ENCODE results near the gene MYO1B.

MYO1B gene

DNA sequence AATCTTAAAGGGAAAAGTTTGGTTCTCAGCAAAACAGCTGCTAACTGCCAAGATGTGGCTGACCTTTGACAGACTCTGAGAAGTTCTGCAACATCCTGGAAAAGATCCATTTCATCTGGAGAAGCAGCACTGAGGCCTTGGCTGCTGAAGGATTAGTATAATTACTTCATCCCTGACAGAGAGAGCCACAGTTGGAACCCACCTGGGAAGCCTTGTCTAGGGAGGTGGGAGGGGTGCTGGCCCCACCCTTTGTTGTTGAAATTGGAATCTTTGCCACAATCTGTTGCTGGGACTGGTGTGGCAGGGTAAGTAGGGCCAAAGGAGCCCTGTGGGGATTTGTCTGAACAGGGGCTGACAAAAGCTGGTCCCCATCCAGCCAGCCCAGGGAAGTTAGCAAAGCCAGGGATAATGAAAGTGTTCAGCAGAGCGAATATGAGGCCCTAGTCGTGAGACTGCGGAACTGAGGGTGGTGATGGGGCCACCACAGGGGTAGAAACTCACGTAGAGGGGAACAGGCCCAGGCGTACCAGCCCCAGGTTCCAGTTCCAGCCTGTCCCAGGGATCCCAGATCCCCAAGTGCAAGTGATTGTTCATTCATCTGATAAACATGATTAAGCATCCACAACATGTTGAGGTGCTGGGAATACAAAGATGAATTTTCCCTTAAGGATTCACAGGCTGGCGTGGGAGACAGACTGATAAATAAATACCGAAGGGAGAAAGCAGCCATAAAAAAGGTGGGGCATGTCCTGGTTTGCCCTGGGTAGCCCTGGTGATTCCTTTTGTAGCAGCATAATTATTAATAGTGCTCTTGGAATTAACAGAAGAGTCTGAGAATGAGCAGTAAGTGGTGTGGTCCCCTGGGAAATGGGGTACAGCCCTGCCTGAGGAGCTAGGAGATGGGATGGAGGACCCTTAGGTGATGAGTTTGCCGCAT, 60.0 kb downstream of the MYO1B start:
- DNase-seq (ENCODE audit: low read depth, low spot score), result no peak
- Histone ChIP-seq H3K4me1 (ENCODE audit: control insufficient read depth, insufficient read depth, low read length) (no peaks in the 10 kb centered on the region), H3K27me3 (ENCODE audit: control insufficient read depth, insufficient read depth, low read length) (no peaks in the 10 kb centered on the region), H3K9me3 (ENCODE audit: control insufficient read depth, insufficient read depth, low read length) (no peaks in the 10 kb centered on the region), H3K36me3 (ENCODE audit: control insufficient read depth, insufficient read depth, low read length) (no peaks in the 10 kb centered on the region), H3K27ac (ENCODE audit: low read length) (no peak overlapping the region), H3K4me3 (ENCODE audit: low read length) (no peak overlapping the region)
- WGBS (ENCODE audit: insufficient coverage, insufficient read length), result no CpG with 5 or more reads among the region's 8 CpGs

DNA sequence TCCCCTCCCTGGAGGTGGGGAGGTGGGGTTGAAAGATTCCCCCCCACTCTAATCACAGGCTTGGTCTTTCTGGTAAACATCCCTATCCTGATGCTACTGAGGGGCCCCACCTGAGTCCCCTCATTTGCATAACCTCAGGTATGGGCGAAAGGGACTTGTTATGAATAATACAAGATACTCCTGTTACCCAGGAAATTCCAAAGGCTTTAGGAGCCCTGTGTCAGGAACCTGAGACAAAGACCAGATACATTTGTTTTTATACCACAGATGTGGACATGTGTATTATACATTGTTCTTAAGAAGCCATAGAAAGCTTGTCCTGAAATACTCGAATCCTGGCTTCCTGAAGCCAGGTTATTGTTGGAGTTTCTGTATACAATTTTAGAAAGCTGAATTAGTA, 62.8 kb downstream of the MYO1B start:
- DNase-seq (ENCODE audit: low read depth, low spot score), result no peak
- H3K4me1 ChIP-seq (ENCODE audit: control insufficient read depth, insufficient read depth, low read length), result no peaks in the 10 kb centered on the region
- no peaks in the 10 kb centered on the region for H3K9me3 ChIP-seq (ENCODE audit: control insufficient read depth, insufficient read depth, low read length)
- no peaks in the 10 kb centered on the region for H3K27me3 ChIP-seq (ENCODE audit: control insufficient read depth, insufficient read depth, low read length)
- no peak overlapping the region for H3K4me3 ChIP-seq (ENCODE audit: low read length)
- no peak overlapping the region for H3K27ac ChIP-seq (ENCODE audit: low read length)
- no CpG with 5 or more reads among the region's 2 CpGs for WGBS (ENCODE audit: insufficient coverage, insufficient read length)
- no peaks in the 10 kb centered on the region for H3K36me3 ChIP-seq (ENCODE audit: control insufficient read depth, insufficient read depth, low read length)

DNA sequence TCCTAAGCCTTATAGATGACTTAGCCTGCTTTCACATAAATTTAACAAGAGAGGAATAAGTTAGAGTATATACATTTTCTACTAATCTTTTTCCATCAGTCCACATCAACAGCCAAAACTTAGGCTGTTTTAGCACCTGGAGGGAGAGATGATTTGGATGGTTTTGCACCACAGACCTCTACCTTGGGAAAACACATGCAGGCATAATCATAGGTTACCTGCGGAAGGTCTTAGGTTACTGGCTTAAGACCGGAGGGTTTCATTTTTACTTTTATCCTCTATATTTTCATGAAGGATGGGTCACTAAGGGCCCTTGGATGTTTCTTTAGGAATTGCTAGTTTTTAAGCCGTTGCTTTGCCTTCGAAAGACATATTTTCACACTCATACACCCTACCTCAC, 66.0 kb downstream of the MYO1B start:
- Histone ChIP-seq H3K36me3 (ENCODE audit: control insufficient read depth, insufficient read depth, low read length) (no peaks in the 10 kb centered on the region), H3K27me3 (ENCODE audit: control insufficient read depth, insufficient read depth, low read length) (no peaks in the 10 kb centered on the region), H3K27ac (ENCODE audit: low read length) (no peak overlapping the region), H3K9me3 (ENCODE audit: control insufficient read depth, insufficient read depth, low read length) (no peaks in the 10 kb centered on the region), H3K4me3 (ENCODE audit: low read length) (no peak overlapping the region), H3K4me1 (ENCODE audit: control insufficient read depth, insufficient read depth, low read length) (no peaks in the 10 kb centered on the region)
- no CpG with 5 or more reads among the region's 4 CpGs for WGBS (ENCODE audit: insufficient coverage, insufficient read length)
- no peak for DNase-seq (ENCODE audit: low read depth, low spot score)

DNA sequence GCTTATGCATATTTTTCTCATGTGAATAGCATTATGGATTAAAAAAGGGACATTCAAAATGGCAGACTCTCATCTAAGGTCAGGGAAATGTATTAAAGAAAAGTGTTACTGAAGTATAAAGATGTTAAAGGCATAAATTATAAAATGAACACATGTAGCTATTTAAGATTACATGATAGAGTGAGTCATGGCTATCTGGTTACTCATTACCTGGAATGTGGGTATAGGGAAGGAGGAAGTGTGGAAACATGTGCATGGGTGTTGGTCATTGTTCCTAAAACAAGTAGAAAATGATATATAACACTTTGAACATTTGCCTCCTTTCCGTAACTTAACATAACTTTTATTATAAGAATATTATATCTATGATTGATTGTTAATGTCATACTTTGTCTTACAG, 66.4 kb downstream of the MYO1B start:
- H3K27ac ChIP-seq (ENCODE audit: low read length), result no peak overlapping the region
- WGBS (ENCODE audit: insufficient coverage, insufficient read length), result no CpG with 5 or more reads among the region's 1 CpG

DNA sequence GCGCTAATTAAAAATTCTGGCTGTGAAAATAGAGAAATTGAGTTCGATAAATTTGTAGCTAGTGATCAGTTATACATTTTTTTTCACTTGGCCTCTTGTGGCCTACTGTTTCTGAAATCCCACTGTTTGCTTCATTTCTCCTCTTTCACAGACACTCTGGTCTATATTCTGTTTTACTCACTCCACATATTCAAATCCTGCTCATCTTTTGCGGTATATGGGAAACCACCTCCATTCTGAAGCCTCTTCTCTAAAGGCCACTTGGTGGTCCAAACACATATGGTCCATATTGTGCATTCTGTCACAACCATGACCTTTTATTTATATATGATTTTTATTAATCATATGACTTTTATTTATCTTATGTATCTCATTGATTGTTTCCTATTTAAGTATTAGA, 67.0 kb downstream of the MYO1B start:
- WGBS (ENCODE audit: insufficient coverage, insufficient read length), result no CpG with 5 or more reads among the region's 3 CpGs
- Histone ChIP-seq H3K9me3 (ENCODE audit: control insufficient read depth, insufficient read depth, low read length) (no peaks in the 10 kb centered on the region), H3K27ac (ENCODE audit: low read length) (no peak overlapping the region), H3K4me3 (ENCODE audit: low read length) (no peak overlapping the region), H3K27me3 (ENCODE audit: control insufficient read depth, insufficient read depth, low read length) (no peaks in the 10 kb centered on the region), H3K4me1 (ENCODE audit: control insufficient read depth, insufficient read depth, low read length) (no peaks in the 10 kb centered on the region), H3K36me3 (ENCODE audit: control insufficient read depth, insufficient read depth, low read length) (no peaks in the 10 kb centered on the region)
- DNase-seq (ENCODE audit: low read depth, low spot score), result no peak

More for the DNA sequence above, 66.4 kb downstream of the MYO1B start:
- Histone ChIP-seq H3K4me1 (ENCODE audit: control insufficient read depth, insufficient read depth, low read length) (no peaks in the 10 kb centered on the region), H3K36me3 (ENCODE audit: control insufficient read depth, insufficient read depth, low read length) (no peaks in the 10 kb centered on the region), H3K9me3 (ENCODE audit: control insufficient read depth, insufficient read depth, low read length) (no peaks in the 10 kb centered on the region), H3K27me3 (ENCODE audit: control insufficient read depth, insufficient read depth, low read length) (no peaks in the 10 kb centered on the region), H3K4me3 (ENCODE audit: low read length) (no peak overlapping the region)
- DNase-seq (ENCODE audit: low read depth, low spot score), result no peak

DNA sequence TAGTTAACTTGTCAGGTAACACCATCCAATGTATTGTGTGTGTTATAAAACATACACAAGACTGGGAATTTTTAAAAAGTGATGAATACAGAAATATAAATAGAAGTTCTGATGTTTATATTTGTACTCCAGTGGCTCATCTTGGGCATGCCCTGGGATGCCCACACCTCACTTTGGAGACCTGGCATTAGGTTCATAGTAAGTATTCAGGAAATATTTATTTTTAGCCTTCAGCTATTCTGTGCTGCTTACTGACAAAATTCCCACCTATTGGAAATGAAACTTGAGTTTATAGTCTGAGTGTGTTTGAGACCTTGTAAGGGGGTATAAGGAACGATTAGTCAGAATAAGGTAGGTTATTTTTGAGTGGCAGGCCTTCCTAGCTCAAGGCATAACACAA, 67.5 kb downstream of the MYO1B start:
- no peaks in the 10 kb centered on the region for H3K4me1 ChIP-seq (ENCODE audit: control insufficient read depth, insufficient read depth, low read length)
- H3K4me3 ChIP-seq (ENCODE audit: low read length), result no peak overlapping the region
- no CpG with 5 or more reads among the region's 1 CpG for WGBS (ENCODE audit: insufficient coverage, insufficient read length)
- no peaks in the 10 kb centered on the region for H3K27me3 ChIP-seq (ENCODE audit: control insufficient read depth, insufficient read depth, low read length)
- no peaks in the 10 kb centered on the region for H3K36me3 ChIP-seq (ENCODE audit: control insufficient read depth, insufficient read depth, low read length)
- no peak overlapping the region for H3K27ac ChIP-seq (ENCODE audit: low read length)
- no peaks in the 10 kb centered on the region for H3K9me3 ChIP-seq (ENCODE audit: control insufficient read depth, insufficient read depth, low read length)
- DNase-seq (ENCODE audit: low read depth, low spot score), result no peak

DNA sequence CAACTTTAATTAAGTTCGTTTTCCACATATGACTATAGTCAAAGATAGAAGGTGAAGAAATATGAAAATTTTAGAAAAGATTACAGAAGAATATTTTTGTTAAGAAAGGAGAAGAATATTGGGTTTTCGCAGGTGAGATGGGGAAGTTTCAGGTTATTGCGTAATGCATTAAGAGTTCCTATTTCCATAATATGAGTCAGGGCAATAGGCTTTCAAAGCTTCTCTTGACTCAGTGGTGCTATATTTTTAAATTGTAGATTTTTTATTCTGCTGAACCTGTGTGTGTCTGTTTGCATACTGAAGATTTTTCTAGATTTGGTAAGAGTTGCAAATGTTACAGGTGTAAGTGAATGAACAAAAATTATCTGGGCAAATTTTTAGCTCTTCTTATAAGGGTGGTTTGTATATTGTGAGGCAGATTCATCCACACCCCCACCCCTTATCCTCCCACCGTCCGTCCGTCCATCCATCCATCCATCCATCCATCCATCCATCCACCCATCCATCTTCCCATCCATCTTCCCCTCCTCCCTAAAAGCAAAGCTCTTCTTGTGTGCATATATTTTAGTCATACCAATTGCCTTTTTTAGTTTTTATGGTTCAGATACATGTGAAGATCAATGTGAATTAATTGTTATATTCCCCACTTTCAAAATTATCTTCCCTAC, 69.6 kb downstream of the MYO1B start:
- WGBS (ENCODE audit: insufficient coverage, insufficient read length), result 100% methylated on average over 5 of the region's 6 CpGs
- Histone ChIP-seq H3K4me3 (ENCODE audit: low read length) (no peak overlapping the region), H3K36me3 (ENCODE audit: control insufficient read depth, insufficient read depth, low read length) (no peaks in the 10 kb centered on the region), H3K4me1 (ENCODE audit: control insufficient read depth, insufficient read depth, low read length) (no peaks in the 10 kb centered on the region), H3K9me3 (ENCODE audit: control insufficient read depth, insufficient read depth, low read length) (no peaks in the 10 kb centered on the region), H3K27me3 (ENCODE audit: control insufficient read depth, insufficient read depth, low read length) (no peaks in the 10 kb centered on the region), H3K27ac (ENCODE audit: low read length) (no peak overlapping the region)
- no peak for DNase-seq (ENCODE audit: low read depth, low spot score)

DNA sequence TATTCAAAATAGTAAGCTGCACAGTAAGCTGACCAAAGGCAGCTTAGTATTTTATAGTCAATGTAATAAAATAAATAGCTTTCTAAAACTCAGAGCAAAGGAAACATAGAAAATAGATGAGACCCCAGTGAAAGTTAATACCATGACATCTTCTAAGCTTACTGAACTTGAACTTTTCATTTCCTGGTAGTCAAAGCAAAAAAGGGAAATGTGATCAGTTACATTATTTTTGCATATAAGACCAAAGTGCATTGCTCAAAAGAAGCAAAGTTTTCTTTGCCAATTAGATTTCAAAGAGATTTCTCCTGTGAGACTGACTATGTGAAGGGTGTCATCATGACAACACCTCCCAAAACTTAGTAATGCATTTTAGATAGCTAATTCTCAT, 70.2 kb downstream of the MYO1B start:
- H3K36me3 ChIP-seq (ENCODE audit: control insufficient read depth, insufficient read depth, low read length), result no peaks in the 10 kb centered on the region
- H3K9me3 ChIP-seq (ENCODE audit: control insufficient read depth, insufficient read depth, low read length), result no peaks in the 10 kb centered on the region
- DNase-seq (ENCODE audit: low read depth, low spot score), result no peak
- no peaks in the 10 kb centered on the region for H3K27me3 ChIP-seq (ENCODE audit: control insufficient read depth, insufficient read depth, low read length)
- H3K27ac ChIP-seq (ENCODE audit: low read length), result no peak overlapping the region
- H3K4me3 ChIP-seq (ENCODE audit: low read length), result no peak overlapping the region
- H3K4me1 ChIP-seq (ENCODE audit: control insufficient read depth, insufficient read depth, low read length), result no peaks in the 10 kb centered on the region

DNA sequence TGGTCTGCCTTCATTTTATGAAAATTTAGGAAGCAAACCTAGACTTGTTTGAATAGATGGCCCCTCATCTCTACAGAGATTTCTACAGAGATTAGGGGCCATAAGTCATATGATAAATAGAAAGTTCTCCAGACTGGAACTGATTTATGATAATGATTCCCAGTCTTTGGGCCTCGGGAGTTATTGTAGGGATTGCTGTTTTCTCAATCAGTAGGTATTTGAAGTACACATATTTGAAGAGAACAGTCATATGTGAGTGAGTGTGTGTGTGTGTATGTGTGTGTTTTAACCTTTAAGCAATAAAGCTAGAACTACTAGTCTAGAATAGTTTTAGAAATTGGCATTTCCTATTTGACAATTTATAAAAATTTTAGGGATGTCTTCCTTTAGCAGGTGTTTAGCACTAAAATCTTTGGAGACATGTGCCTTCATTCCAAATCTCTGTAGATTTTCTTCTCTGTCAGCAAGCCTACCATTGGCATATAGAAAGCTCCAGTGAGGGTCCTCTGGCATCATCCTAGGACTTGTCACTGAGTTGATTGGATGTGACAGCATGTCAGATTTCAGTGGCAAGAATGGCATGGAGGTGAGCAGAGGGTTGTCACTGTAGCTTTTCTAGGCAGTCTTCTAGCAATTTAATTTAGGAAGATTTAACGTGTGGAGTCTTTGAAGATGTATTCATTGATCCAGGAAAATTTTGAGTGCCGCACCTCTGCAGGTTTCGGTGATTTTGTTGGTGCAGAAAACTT, 71.2 kb downstream of the MYO1B start:
- Histone ChIP-seq H3K27ac (ENCODE audit: low read length) (no peak overlapping the region), H3K4me1 (ENCODE audit: control insufficient read depth, insufficient read depth, low read length) (no peaks in the 10 kb centered on the region), H3K9me3 (ENCODE audit: control insufficient read depth, insufficient read depth, low read length) (no peaks in the 10 kb centered on the region), H3K27me3 (ENCODE audit: control insufficient read depth, insufficient read depth, low read length) (no peaks in the 10 kb centered on the region), H3K36me3 (ENCODE audit: control insufficient read depth, insufficient read depth, low read length) (no peaks in the 10 kb centered on the region), H3K4me3 (ENCODE audit: low read length) (no peak overlapping the region)
- WGBS (ENCODE audit: insufficient coverage, insufficient read length), result no CpG with 5 or more reads among the region's 4 CpGs
- DNase-seq (ENCODE audit: low read depth, low spot score), result no peak

DNA sequence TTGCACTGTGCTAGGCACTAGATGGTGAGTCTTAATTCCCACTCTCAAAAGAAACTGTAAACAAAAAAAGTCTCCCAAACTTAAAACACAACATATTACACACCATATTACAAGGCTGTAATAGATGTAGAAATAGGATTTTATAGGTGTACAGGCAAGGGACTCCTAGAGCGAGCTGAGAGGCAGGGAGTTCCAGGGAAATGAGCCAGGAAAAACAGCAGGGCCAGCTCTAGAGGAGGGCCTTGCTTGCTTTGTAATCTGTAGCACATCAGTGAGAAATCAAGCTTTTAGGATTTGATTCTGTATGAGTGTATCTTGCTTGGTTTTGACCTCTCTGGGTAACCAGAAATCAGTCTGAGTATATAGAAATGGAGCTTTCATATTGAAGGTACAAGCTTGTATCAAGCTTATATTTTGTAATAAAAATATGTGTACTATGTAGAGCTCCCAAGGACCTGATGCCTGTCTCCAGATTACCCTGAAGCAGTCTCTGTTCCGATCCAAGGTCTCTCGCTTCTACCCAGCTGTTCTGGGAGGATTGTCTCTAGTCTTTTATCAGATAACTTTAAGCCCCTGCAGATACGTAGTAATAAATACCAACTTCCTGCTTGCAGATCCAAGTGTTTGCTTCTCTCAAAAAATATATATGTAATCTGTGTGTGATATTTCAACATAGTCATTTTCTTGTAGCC, 73.0 kb downstream of the MYO1B start:
- Histone ChIP-seq H3K9me3 (ENCODE audit: control insufficient read depth, insufficient read depth, low read length) (no peaks in the 10 kb centered on the region), H3K27me3 (ENCODE audit: control insufficient read depth, insufficient read depth, low read length) (no peaks in the 10 kb centered on the region), H3K4me3 (ENCODE audit: low read length) (no peak overlapping the region), H3K36me3 (ENCODE audit: control insufficient read depth, insufficient read depth, low read length) (no peaks in the 10 kb centered on the region), H3K27ac (ENCODE audit: low read length) (no peak overlapping the region), H3K4me1 (ENCODE audit: control insufficient read depth, insufficient read depth, low read length) (no peaks in the 10 kb centered on the region)
- WGBS (ENCODE audit: insufficient coverage, insufficient read length), result no CpG with 5 or more reads among the region's 4 CpGs
- DNase-seq (ENCODE audit: low read depth, low spot score), result no peak

All from iPS DF 6.9 (cell line).